PC-9 (cell line): ENCODE data around the gene LSM2. TPM values are rescaled to one million over a fixed set of nuclear protein-coding genes. Genes with fewer than 3 reads are reported as not detected.
"Not testable (repeated sequence)": the region's sequence is repeated elsewhere in the genome, so short reads cannot be mapped to it uniquely, and the experiment has no call there.

Experiments
- BruUV-seq: library from RNA; stranded (reverse); fragments of 400-500 nt; replicated peaks from 2 replicates; lab custom pipeline; 2021; lab: Mats Ljungman, UMichigan
- CTCF ChIA-PET: fragments of 300-600 bp; sonication (Branson Sonifier 250); formaldehyde crosslinking; loops from one replicate; lab custom pipeline; 2022; ENCODE audit warnings: antibody characterized with exemption; lab: Charles Lee
- POLR2A ChIA-PET: fragments of 300-600 bp; sonication (Branson Sonifier 250); formaldehyde crosslinking; loops from one replicate; lab custom pipeline; 2022; ENCODE audit warnings: antibody characterized with exemption; ENCODE audit not compliant: unreplicated experiment; lab: Charles Lee
- DNase-seq, 2 experiments: peaks; one replicate each; pipeline versions ENCODE4 v3.0.0 to v3.0.0-alpha.2; 2015 to 2022; ENCODE audit warnings: mixed read lengths in 1 of 2
- H2AFZ ChIP-seq: fragments of 200-600 bp; sonication (generic); 2 replicates; pipeline ENCODE4 v1.8.1; 2017; ENCODE audit warnings: antibody characterized with exemption
- H3F3A ChIP-seq: fragments of 200-600 bp; sonication (generic); 2 replicates; pipeline ENCODE4 v1.8.1; 2017; ENCODE audit warnings: antibody characterized with exemption, mild to moderate bottlenecking, low read depth; ENCODE audit not compliant: insufficient read depth
- H3K27ac ChIP-seq: fragments of 200-600 bp; sonication (generic); 2 replicates; pipeline ENCODE4 v1.6.1; 2016; ENCODE audit warnings: mixed run types
- H3K27me3 ChIP-seq: fragments of 200-600 bp; sonication (generic); 2 replicates; pipeline ENCODE4 v1.6.1; 2016; ENCODE audit warnings: low read depth, mixed run types; ENCODE audit not compliant: insufficient read depth
- H3K36me3 ChIP-seq: fragments of 200-600 bp; sonication (generic); 2 replicates; pipeline ENCODE4 v1.6.1; 2016; ENCODE audit warnings: low read depth, mixed run types
- H3K4me1 ChIP-seq: fragments of 200-600 bp; sonication (generic); replicated peaks from 2 replicates; pipeline ENCODE4 v1.6.1; 2016; ENCODE audit warnings: mixed run types; ENCODE audit not compliant: insufficient read depth
- H3K4me2 ChIP-seq: fragments of 200-600 bp; sonication (generic); 2 replicates; pipeline ENCODE4 v1.6.1; 2017; ENCODE audit warnings: mixed run types
- H3K4me3 ChIP-seq: fragments of 200-600 bp; sonication (generic); 2 replicates; pipeline ENCODE4 v1.6.1; 2016; ENCODE audit warnings: mixed run types
- H3K79me2 ChIP-seq: fragments of 200-600 bp; sonication (generic); 2 replicates; pipeline ENCODE4 v1.6.1; 2017; ENCODE audit warnings: low read depth, mixed run types
- H3K9me2 ChIP-seq: fragments of 200-600 bp; sonication (generic); 2 replicates; pipeline ENCODE4 v1.8.1; 2017; ENCODE audit warnings: mild to moderate bottlenecking; ENCODE audit not compliant: insufficient read depth
- H3K9me3 ChIP-seq: fragments of 200-600 bp; sonication (generic); 2 replicates; pipeline ENCODE4 v1.8.1; 2016; ENCODE audit warnings: low read depth; ENCODE audit not compliant: insufficient read depth
- H4K20me1 ChIP-seq: fragments of 200-600 bp; sonication (generic); 2 replicates; pipeline ENCODE4 v1.8.1; 2017; ENCODE audit not compliant: insufficient read depth
- EZH2 ChIP-seq: fragments of 200-600 bp; sonication (generic); IDR thresholded peaks from 2 replicates; pipeline ENCODE4 v1.8.0; 2017; ENCODE audit warnings: antibody characterized with exemption, low read depth
- intact Hi-C: fragments of 100-400 bp; cut with micrococcal nuclease; formaldehyde crosslinking; loops from one replicate; pipeline ENCODE4 v1.10.0; 2022; ENCODE audit not compliant: unreplicated experiment
- total RNA-seq: library from RNA; stranded (reverse); gene quantifications from 2 replicates; pipeline ENCODE4 v1.2.3, GENCODE V29; 2021
- TF ChIP-seq, protein P1 (sequence below): fragments of 200-600 bp; sonication (generic); conservative IDR thresholded peaks from 2 replicates; pipeline ENCODE4 v1.6.1; 2017; ENCODE audit warnings: mixed run types, antibody characterized with exemption, mild to moderate bottlenecking, moderate library complexity

The LSM2 gene
- total RNA-seq, 1 experiment from 2014 or later = 74.3 TPM

DNA sequence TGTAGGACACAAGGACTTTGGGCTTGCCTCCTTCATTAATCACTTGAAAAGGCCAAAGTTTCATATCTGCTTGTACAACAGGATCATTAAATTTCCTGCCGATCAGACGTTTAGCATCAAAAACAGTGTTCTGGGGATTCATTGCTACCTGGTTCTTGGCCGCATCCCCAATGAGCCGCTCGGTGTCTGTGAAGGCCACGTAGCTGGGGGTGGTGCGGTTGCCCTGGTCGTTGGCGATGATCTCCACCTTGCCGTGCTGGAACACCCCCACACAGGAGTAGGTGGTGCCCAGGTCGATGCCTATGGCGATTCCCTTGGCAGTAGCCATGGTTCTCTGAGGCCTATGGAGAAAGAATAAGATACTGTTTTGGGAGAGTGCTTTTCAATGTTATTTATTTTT, 4.9 kb upstream of the LSM2 start:
- Histone ChIP-seq H3K27me3 (no peaks in the 10 kb centered on the region), H3K4me2 (no peak overlapping the region), H3K36me3 (no peaks in the 10 kb centered on the region), H3F3A (peaks cover 31% of the 10 kb centered on the region), H3K27ac (no peak overlapping the region), H4K20me1 (no peaks in the 10 kb centered on the region), H3K9me2 (no peaks in the 10 kb centered on the region), H2AFZ (no peak overlapping the region), H3K79me2 (peaks cover 26% of the 10 kb centered on the region), H3K9me3 (no peaks in the 10 kb centered on the region), H3K4me1 (peaks cover 19% of the 10 kb centered on the region), H3K4me3 (no peak overlapping the region)
- DNase-seq = no peak
- ChIA-PET CTCF (interaction anchor here (0.7 kb wide), 1 partner anchor 23 kb away, joined by 3 read pairs; no protein-coding TSS in a partner anchor), POLR2A (no interaction called here)
- intact Hi-C loops = no loop called here
- TF ChIP-seq EZH2 = no peak
- TF ChIP-seq, protein P1, sequence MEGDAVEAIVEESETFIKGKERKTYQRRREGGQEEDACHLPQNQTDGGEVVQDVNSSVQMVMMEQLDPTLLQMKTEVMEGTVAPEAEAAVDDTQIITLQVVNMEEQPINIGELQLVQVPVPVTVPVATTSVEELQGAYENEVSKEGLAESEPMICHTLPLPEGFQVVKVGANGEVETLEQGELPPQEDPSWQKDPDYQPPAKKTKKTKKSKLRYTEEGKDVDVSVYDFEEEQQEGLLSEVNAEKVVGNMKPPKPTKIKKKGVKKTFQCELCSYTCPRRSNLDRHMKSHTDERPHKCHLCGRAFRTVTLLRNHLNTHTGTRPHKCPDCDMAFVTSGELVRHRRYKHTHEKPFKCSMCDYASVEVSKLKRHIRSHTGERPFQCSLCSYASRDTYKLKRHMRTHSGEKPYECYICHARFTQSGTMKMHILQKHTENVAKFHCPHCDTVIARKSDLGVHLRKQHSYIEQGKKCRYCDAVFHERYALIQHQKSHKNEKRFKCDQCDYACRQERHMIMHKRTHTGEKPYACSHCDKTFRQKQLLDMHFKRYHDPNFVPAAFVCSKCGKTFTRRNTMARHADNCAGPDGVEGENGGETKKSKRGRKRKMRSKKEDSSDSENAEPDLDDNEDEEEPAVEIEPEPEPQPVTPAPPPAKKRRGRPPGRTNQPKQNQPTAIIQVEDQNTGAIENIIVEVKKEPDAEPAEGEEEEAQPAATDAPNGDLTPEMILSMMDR = no peak
- no TSS peak for BruUV-seq

DNA sequence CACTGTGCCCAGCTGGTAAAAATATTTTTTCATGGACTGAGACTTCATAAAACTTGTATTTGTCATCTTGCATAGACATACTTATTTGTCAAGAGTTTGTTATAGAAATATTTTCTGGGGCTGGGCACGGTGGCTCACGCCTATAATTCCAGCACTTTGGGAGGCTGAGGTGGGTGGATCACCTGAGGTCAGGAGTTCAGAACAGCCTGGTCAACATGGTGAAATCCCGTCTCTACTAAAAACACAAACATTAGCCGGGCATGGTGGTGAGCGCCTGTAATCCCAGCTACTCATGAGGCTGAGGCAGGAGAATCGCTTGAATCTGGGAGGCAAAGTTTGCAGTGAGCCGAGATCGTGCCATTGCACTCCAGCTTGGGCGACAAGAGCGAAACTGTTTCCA, 1.8 kb upstream of the LSM2 start:
- CTCF ChIA-PET = interaction anchor here (0.6 kb wide), 1 partner anchor 54 kb away, joined by 3 read pairs; the partner anchor contains the start of gene NEU1
- DNase-seq, H3K4me2 ChIP-seq, H3K4me3 ChIP-seq, H3K36me3 ChIP-seq, H3K27me3 ChIP-seq, H3K9me3 ChIP-seq, H3K9me2 ChIP-seq, H3K27ac ChIP-seq, H2AFZ ChIP-seq, intact Hi-C loops, H4K20me1 ChIP-seq, BruUV-seq: not testable (repeated sequence)
- H3F3A ChIP-seq = peaks cover 20% of the 10 kb centered on the region
- peaks cover 44% of the 10 kb centered on the region for H3K79me2 ChIP-seq
- POLR2A ChIA-PET = interaction anchor here (0.7 kb wide), 1 partner anchor 14 kb away, joined by 3 read pairs; no protein-coding TSS in a partner anchor
- peaks cover 14% of the 10 kb centered on the region for H3K4me1 ChIP-seq

DNA sequence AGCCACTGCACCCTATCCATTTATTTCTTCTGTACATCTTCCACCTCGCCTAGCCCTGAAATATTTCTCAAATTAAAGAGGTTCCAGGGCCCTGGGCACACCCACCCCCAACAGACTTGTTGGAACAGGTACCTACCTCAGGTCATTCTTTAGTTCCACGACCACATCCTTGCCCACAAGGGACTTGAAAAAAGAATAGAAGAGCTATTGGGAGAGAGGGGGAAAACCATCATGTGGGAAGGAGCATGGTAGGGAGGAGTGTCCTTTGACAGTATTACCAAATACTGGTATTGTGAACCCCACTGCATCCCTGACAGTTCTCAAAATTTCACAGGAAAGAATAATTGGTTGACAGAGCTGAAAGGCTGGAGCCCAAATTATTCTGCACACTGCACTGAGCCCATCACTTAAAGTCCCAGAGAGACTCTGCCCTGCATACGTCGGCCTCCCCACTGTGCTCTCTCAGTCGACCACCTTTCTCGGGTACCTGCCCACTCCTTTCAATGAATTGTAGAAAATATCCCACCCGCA, 762 bp downstream of the LSM2 start:
- no peaks in the 10 kb centered on the region for H3K27me3 ChIP-seq
- H3K4me3 ChIP-seq = peak overlapping the region; percentile 93
- H3F3A ChIP-seq = peaks cover 17% of the 10 kb centered on the region
- H3K79me2 ChIP-seq = peaks cover 32% of the 10 kb centered on the region
- 0 out of 2 replicates have a peak, but pooled peaks cover 6% of the 10 kb centered on the region for H3K36me3 ChIP-seq
- no peaks in the 10 kb centered on the region for H4K20me1 ChIP-seq
- DNase-seq = no peak
- H3K4me1 ChIP-seq = peaks cover 8% of the 10 kb centered on the region; the same call in 1 of the 2 replicates
- intact Hi-C loops = no loop called here
- peak overlapping the region; percentile 91 for H2AFZ ChIP-seq
- CTCF ChIA-PET = interaction anchor here (0.6 to 1.5 kb wide), 2 partner anchors 10 to 19 kb away, joined by 6 to 10 read pairs; partner anchors contain the start of gene VARS1
- H3K4me2 ChIP-seq = peak overlapping the region; percentile 75
- H3K9me2 ChIP-seq = no peaks in the 10 kb centered on the region
- peak overlapping the region; percentile 56; the same call in 1 of the 2 replicates for H3K27ac ChIP-seq
- TF ChIP-seq, protein P1 = no peak
- TF ChIP-seq EZH2 = no peak
- H3K9me3 ChIP-seq = no peaks in the 10 kb centered on the region
- POLR2A ChIA-PET = interaction anchor here (0.6 to 0.7 kb wide), 6 partner anchors 8 to 329 kb away, joined by 3 to 13 read pairs (median 4); partner anchors contain the start of genes HSPA1A, HSPA1B and HSPA1L
- no TSS peak for BruUV-seq

DNA sequence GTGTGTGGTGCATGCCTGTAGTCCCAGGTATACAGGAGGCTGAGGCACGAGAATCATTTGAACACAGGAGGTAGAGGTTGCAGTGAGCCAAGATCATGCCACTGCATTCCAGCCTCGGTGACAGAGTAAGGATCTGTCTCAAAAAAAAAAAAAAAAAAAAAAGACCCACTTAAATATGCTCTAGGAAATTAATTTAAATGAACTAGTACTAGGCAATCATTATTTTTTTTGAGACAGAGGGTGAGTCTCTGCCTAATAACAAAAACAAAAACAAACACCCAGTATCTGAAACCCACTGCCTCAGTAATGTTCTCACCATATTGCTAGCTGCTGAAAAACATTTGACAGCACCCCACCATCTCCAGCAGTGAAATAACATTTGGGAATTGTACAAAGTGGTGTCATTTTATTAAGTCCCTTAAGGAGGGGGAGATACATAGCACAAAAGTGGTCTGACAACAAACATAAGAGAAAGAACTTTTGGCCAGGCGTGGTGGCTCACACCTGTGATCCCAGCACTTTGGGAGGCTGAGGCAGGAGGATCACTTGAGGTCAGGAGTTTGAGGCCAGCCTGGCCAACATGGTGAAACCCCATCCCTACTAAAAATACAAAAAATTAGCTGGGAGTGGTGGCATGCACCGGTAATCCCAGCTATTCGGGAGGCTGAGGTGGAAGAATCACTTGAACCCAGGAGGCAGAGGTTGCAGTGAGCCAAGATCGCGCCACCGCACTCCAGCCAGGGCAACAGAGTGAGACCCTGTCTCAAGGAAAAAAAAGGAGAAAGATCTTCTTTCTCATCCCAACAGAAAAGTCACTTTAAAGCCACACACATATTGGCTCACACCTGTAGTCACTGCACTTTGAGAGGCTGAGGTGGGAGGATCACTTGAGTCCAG, 5.5 kb downstream of the LSM2 start:
- Histone ChIP-seq H3K79me2 (peaks cover 21% of the 10 kb centered on the region), H3F3A (peaks cover 31% of the 10 kb centered on the region)
- H3K36me3 ChIP-seq, CTCF ChIA-PET, H3K4me3 ChIP-seq, BruUV-seq, H3K27ac ChIP-seq, DNase-seq, H3K4me1 ChIP-seq, H2AFZ ChIP-seq, H3K9me3 ChIP-seq, H4K20me1 ChIP-seq, H3K27me3 ChIP-seq, H3K9me2 ChIP-seq, intact Hi-C loops, H3K4me2 ChIP-seq: not testable (repeated sequence)
- POLR2A ChIA-PET = interaction anchor here (0.7 kb wide), 1 partner anchor 219 kb away, joined by 7 read pairs; the partner anchor contains the start of gene LTB
